KOPT-K1 (cell line): ENCODE results near the gene GSTK1.
"Not testable (repeated sequence)": the region's sequence is repeated elsewhere in the genome, so short reads cannot be mapped to it uniquely, and the experiment has no call there.

Experiments used
- H3K27ac ChIP-seq: fragments of 200-600 bp; sonication (generic); 2 replicates; pipeline ENCODE4 v1.5.1; 2016; ENCODE audit warnings: antibody characterized with exemption, mild to moderate bottlenecking, low read depth, low read length; ENCODE audit not compliant: poor library complexity, severe bottlenecking
- H3K36me3 ChIP-seq: fragments of 200-600 bp; sonication (generic); 2 replicates; pipeline ENCODE4 v1.5.1; 2017; ENCODE audit warnings: antibody characterized with exemption, mild to moderate bottlenecking, low read length, moderate library complexity; ENCODE audit not compliant: insufficient read depth
- H3K9me3 ChIP-seq: fragments of 200-600 bp; sonication (generic); 2 replicates; pipeline ENCODE4 v1.5.1; 2017; ENCODE audit warnings: antibody characterized with exemption, low read length, mild to moderate bottlenecking; ENCODE audit not compliant: insufficient read depth, poor library complexity, severe bottlenecking

Gene GSTK1

DNA sequence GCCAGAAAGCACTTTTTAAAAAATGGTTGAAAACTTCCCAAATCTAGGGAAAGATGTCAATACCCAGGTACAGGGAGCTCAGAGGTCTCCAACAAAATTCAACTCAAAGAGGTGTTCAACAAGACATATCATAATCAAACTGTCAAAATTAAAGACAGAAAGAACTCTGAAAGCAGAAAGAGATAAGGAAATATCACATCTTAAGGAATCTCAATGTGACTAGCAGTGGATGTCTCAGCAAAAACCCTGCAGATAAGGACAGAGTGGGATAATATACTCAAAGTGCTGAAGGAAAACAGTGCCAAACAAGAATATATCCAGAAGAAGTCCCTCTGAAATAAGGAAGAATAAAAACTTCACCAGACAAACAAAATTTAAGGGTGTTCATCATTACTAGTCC lies 13.0 kb upstream of the GSTK1 start:
- no peaks in the 10 kb centered on the region for H3K36me3 ChIP-seq
- no peak overlapping the region for H3K27ac ChIP-seq
- H3K9me3 ChIP-seq: peaks cover 29% of the 10 kb centered on the region

- Histone ChIP-seq H3K36me3 (no peaks in the 10 kb centered on the region), H3K9me3 (peaks cover 29% of the 10 kb centered on the region), H3K27ac (no peak overlapping the region)
Observed at GRCh38 chr7:143250822-143251221, 12.4 kb upstream of the GSTK1 start.

DNA sequence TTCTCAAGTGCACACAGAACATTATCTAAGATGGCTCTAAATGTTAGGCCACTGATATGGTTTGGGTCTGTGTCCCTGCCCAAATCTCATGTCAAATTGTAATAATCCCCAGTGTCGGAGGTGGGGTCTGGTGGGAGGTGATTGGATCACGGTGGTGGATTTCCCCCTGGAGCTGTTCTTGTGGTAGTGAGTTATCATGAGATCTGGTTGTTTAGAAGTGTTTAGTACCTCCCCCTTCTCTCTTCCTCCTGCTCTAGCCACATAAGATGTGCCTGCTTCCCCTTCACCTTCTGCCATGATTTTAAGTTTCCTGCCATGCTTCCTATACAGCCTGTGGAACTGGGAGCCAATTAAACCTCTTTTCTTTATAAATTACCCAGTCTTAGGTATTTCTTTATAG lies 11.2 kb upstream of the GSTK1 start:
- Histone ChIP-seq H3K27ac (no peak overlapping the region), H3K36me3 (no peaks in the 10 kb centered on the region), H3K9me3 (peaks cover 29% of the 10 kb centered on the region)

- Histone ChIP-seq H3K36me3 (no peaks in the 10 kb centered on the region), H3K27ac (no peak overlapping the region), H3K9me3 (peaks cover 20% of the 10 kb centered on the region)
Observed at GRCh38 chr7:143255564-143255963, 7.7 kb upstream of the GSTK1 start.

- Histone ChIP-seq H3K36me3 (no peaks in the 10 kb centered on the region), H3K27ac (no peak overlapping the region), H3K9me3 (peaks cover 20% of the 10 kb centered on the region)
Observed at GRCh38 chr7:143256325-143256724, 6.9 kb upstream of the GSTK1 start.

- no peak overlapping the region for H3K27ac ChIP-seq
- no peaks in the 10 kb centered on the region for H3K36me3 ChIP-seq
- peaks cover 19% of the 10 kb centered on the region for H3K9me3 ChIP-seq
Observed at GRCh38 chr7:143256932-143257331, 6.3 kb upstream of the GSTK1 start.

GRCh38 chr7:143257501-143257900 lies 5.7 kb upstream of the GSTK1 start:
- Histone ChIP-seq H3K36me3 (no peaks in the 10 kb centered on the region), H3K27ac (no peak overlapping the region), H3K9me3 (peaks cover 13% of the 10 kb centered on the region)

- Histone ChIP-seq H3K9me3 (peaks cover 4% of the 10 kb centered on the region), H3K36me3 (no peaks in the 10 kb centered on the region), H3K27ac (no peak overlapping the region)
Observed at GRCh38 chr7:143258831-143259230, 4.4 kb upstream of the GSTK1 start.

DNA sequence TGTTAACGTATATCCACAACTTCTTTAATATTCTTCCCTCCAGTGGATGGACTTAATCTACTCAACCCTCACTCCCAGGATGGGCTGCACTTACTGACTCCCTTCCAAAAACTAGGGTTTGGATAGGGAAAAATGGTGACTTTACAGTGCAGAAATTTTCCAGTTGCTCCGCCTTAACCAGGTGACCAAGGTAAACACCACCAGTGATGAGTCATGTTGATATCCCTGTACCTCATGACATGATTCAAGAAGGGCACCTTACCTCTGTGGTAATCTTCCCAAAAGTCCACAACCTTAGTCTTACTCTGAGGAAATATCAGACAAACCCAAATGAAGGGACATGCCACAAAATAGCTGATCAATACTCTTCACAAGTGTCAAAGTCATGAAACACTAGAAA lies 3.5 kb upstream of the GSTK1 start:
- Histone ChIP-seq H3K27ac (no peak overlapping the region), H3K36me3 (no peaks in the 10 kb centered on the region), H3K9me3 (no peaks in the 10 kb centered on the region)

- H3K27ac ChIP-seq: no peak overlapping the region
- no peaks in the 10 kb centered on the region for H3K9me3 ChIP-seq
- H3K36me3 ChIP-seq: peaks cover 19% of the 10 kb centered on the region
Observed at GRCh38 chr7:143261901-143262300, 1.3 kb upstream of the GSTK1 start.

DNA sequence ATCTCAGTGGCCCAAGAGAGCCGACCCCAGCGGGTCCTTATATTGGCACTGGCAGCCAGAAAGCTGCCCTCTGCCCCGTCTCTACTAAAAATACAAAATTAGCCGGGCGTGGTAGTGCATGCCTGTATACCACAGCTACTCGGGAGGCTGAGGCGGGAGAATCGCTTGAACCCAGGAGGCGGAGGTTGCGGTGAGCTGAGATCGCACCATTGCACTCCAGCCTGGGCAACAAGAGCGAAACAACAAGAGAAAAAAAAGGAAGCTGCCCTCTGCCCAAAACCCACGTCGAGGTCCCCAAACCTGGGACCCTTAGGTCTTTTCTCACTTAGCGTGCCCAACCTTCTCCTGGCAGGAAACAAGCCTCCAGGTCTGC lies 941 bp downstream of the GSTK1 start:
- peak overlapping the region; percentile 75 for H3K27ac ChIP-seq
- peaks cover 42% of the 10 kb centered on the region for H3K36me3 ChIP-seq

DNA sequence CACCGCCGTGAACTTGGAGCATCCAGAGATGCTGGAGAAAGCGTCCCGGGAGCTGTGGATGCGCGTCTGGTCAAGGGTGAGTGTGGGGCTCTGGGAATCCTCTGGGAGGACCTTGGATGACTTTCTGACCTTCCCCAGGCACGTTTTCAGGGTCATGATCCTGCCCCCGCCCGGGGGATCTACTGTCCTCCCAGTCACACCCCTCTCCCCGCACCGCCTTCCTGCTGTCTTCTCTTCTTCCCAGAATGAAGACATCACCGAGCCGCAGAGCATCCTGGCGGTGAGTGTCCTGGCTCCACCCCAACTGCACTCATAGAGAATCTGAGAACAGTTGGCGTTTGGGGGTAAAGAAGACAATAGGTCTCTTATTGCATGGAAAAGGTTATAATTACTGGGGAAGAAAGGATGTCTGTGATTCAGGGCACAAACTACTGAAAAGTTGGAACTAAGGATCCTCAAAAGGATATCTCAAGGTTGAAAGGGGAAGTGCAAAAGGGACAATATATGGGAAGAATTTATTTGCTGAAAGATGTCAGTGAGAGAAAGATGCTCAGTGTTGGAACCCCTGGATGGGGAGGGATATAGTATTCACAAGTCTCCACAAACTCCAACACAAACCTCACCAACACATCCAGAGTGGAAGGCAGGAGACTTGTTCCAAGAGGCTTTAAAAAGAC lies 1.9 kb downstream of the GSTK1 start:
- Histone ChIP-seq H3K36me3 (peaks cover 52% of the 10 kb centered on the region), H3K27ac (no peak overlapping the region), H3K9me3 (no peaks in the 10 kb centered on the region)

More for the DNA sequence above, 941 bp downstream of the GSTK1 start:
- H3K9me3 ChIP-seq: not testable (repeated sequence)

- H3K36me3 ChIP-seq: peaks cover 53% of the 10 kb centered on the region
Observed at GRCh38 chr7:143269251-143269650, 6.0 kb downstream of the GSTK1 start.

GRCh38 chr7:143271240-143271639 lies 8.0 kb downstream of the GSTK1 start:
- Histone ChIP-seq H3K9me3 (no peaks in the 10 kb centered on the region), H3K27ac (no peak overlapping the region), H3K36me3 (peaks cover 40% of the 10 kb centered on the region)

More at GRCh38 chr7:143269251-143269650, 6.0 kb downstream of the GSTK1 start:
- Histone ChIP-seq H3K27ac (no peak overlapping the region), H3K9me3 (no peaks in the 10 kb centered on the region)

GRCh38 chr7:143272871-143273270 lies 9.6 kb downstream of the GSTK1 start:
- H3K36me3 ChIP-seq: peaks cover 24% of the 10 kb centered on the region
- no peaks in the 10 kb centered on the region for H3K9me3 ChIP-seq
- no peak overlapping the region for H3K27ac ChIP-seq
